GM23248 (cell line): ENCODE results near the gene COL28A1. TPM values are rescaled to one million over a fixed set of nuclear protein-coding genes. Genes with fewer than 3 reads are reported as not detected.
A peak's percentile ranks its signal among the peaks of the same experiment; 100 is the strongest.

Source experiments
- DNase-seq: peaks from one replicate; pipeline ENCODE4 v3.0.0-alpha.2; 2015
- H2AFZ ChIP-seq: fragments of 200-600 bp; sonication (generic); 2 replicates; pipeline ENCODE4 v1.6.1; 2016; ENCODE audit warnings: antibody characterized with exemption
- H3F3A ChIP-seq: fragments of 200-600 bp; sonication (generic); 2 replicates; pipeline ENCODE4 v1.6.1; 2016; ENCODE audit warnings: mild to moderate bottlenecking, antibody characterized with exemption, mixed run types; ENCODE audit not compliant: insufficient read depth
- H3K27ac ChIP-seq: fragments of 200-600 bp; sonication (generic); 2 replicates; pipeline ENCODE4 v1.5.1; 2016; ENCODE audit warnings: mild to moderate bottlenecking
- H3K27me3 ChIP-seq: fragments of 200-600 bp; sonication (generic); replicated peaks from 2 replicates; pipeline ENCODE4 v1.6.1; 2016; ENCODE audit warnings: mild to moderate bottlenecking; ENCODE audit not compliant: insufficient read depth
- H3K36me3 ChIP-seq: fragments of 200-600 bp; sonication (generic); 2 replicates; pipeline ENCODE4 v1.6.1; 2016; ENCODE audit warnings: low read depth, mild to moderate bottlenecking
- H3K4me1 ChIP-seq: fragments of 200-600 bp; sonication (generic); 2 replicates; pipeline ENCODE4 v1.6.1; 2016; ENCODE audit warnings: mild to moderate bottlenecking; ENCODE audit not compliant: insufficient read depth
- H3K4me2 ChIP-seq: fragments of 200-600 bp; sonication (generic); one replicate; pipeline ENCODE4 v1.6.1; 2016; ENCODE audit warnings: mild to moderate bottlenecking; ENCODE audit not compliant: unreplicated experiment
- H3K4me3 ChIP-seq: fragments of 200-600 bp; sonication (generic); 2 replicates; pipeline ENCODE4 v1.5.1; 2016; ENCODE audit warnings: mild to moderate bottlenecking
- H3K79me2 ChIP-seq: fragments of 200-600 bp; sonication (generic); 2 replicates; pipeline ENCODE4 v1.6.1; 2016; ENCODE audit warnings: mild to moderate bottlenecking; ENCODE audit not compliant: insufficient read depth
- H3K9ac ChIP-seq: fragments of 200-600 bp; sonication (generic); 2 replicates; pipeline ENCODE4 v1.6.1; 2016; ENCODE audit warnings: mild to moderate bottlenecking
- H3K9me2 ChIP-seq: fragments of 200-600 bp; sonication (generic); 2 replicates; pipeline ENCODE4 v1.6.1; 2016; ENCODE audit warnings: mixed run types, mild to moderate bottlenecking, moderate library complexity; ENCODE audit not compliant: insufficient read depth
- H3K9me3 ChIP-seq: fragments of 200-600 bp; sonication (generic); one replicate; pipeline ENCODE4 v1.6.1; 2017; ENCODE audit warnings: low read depth
- H4K20me1 ChIP-seq: fragments of 200-600 bp; sonication (generic); 2 replicates; pipeline ENCODE4 v1.6.0; 2016; ENCODE audit not compliant: insufficient read depth
- EZH2 ChIP-seq: fragments of 200-600 bp; sonication (generic); IDR thresholded peaks from 2 replicates; pipeline ENCODE4 v1.6.1; 2018; ENCODE audit warnings: antibody characterized with exemption, mild to moderate bottlenecking; ENCODE audit not compliant: insufficient read depth, poor library complexity, severe bottlenecking
- EZH2phosphoT487 ChIP-seq: fragments of 200-600 bp; sonication (generic); IDR thresholded peaks from 2 replicates; pipeline ENCODE4 v1.6.1; 2018; ENCODE audit warnings: antibody characterized with exemption, moderate library complexity, mild to moderate bottlenecking, low read depth; ENCODE audit not compliant: insufficient read depth
- WGBS, 2 experiments: methylation state at CpG; one replicate each; pipeline ENCODE4 v1.1.6; 2015 to 2017; ENCODE audit warnings: low lambda C conversion rate in 2 of 2, low coverage in 1 of 2; ENCODE audit errors: missing lambda C conversion rate in 2 of 2; 5-methylcytosine and 5-hydroxymethylcytosine counted together
- in situ Hi-C: fragments of 300-500 bp; cut with MboI; formaldehyde crosslinking; loops from 2 replicates; pipeline ENCODE4 v1.15.0; 2020
- polyA plus RNA-seq: library from polyadenylated mRNA; unstranded; fragments of >200 nt; fragmentation: Nextera tagmentation; extraction: Ambion mirVana; gene quantifications from 2 replicates; pipeline ENCODE4 v1.2.1, GENCODE V29; 2016
- total RNA-seq: library from RNA; depleted of rRNA; stranded (reverse); fragments of >200 nt; shearing (Covaris generic); gene quantifications from 2 replicates; pipeline ENCODE4 v1.2.3, GENCODE V29; 2014

COL28A1 gene
- total and polyA plus RNA-seq, 2 experiments from 2014 or later, result not detected

- Histone ChIP-seq H3K79me2 (no peaks in the 10 kb centered on the region), H4K20me1 (no peaks in the 10 kb centered on the region), H3K27me3 (no peaks in the 10 kb centered on the region), H2AFZ (no peak overlapping the region), H3F3A (peaks cover 14% of the 10 kb centered on the region), H3K9ac (no peak overlapping the region), H3K9me2 (no peaks in the 10 kb centered on the region), H3K4me2 (no peak overlapping the region), H3K9me3 (no peaks in the 10 kb centered on the region), H3K4me1 (peaks cover 34% of the 10 kb centered on the region), H3K36me3 (no peaks in the 10 kb centered on the region), H3K4me3 (no peak overlapping the region), H3K27ac (no peak overlapping the region)
- in situ Hi-C loops, result no loop called here
- no peak for DNase-seq
- TF ChIP-seq EZH2phosphoT487, result no peak
- TF ChIP-seq EZH2, result no peak
- 0% methylated on average over 1 of the region's 1 CpG for WGBS, 2 experiments
Measured at GRCh38 chr7:7495171-7495570, 40.5 kb downstream of the COL28A1 start.

GRCh38 chr7:7491044-7491443 is 44.6 kb downstream of the COL28A1 start:
- Histone ChIP-seq H3K27ac (peak overlapping the region; percentile 66), H2AFZ (0 out of 2 replicates have a peak overlapping the region, but pooled peaks have one; percentile 2)

GRCh38 chr7:7490003-7490402 is 45.7 kb downstream of the COL28A1 start:
- H3K4me1 ChIP-seq, result peaks cover 45% of the 10 kb centered on the region
- no peak overlapping the region for H3K27ac ChIP-seq
- H3F3A ChIP-seq, result peaks cover 19% of the 10 kb centered on the region
- H3K27me3 ChIP-seq, result no peaks in the 10 kb centered on the region
- WGBS, 2 experiments, result 46 to 57% methylated on average over 2 of the region's 2 CpGs
- H3K9me2 ChIP-seq, result no peaks in the 10 kb centered on the region
- no peaks in the 10 kb centered on the region for H3K79me2 ChIP-seq
- H4K20me1 ChIP-seq, result no peaks in the 10 kb centered on the region
- in situ Hi-C loops, result no loop called here
- no peak for DNase-seq
- no peaks in the 10 kb centered on the region for H3K9me3 ChIP-seq
- 0 out of 2 replicates have a peak overlapping the region, but pooled peaks have one; percentile 6 for H2AFZ ChIP-seq
- TF ChIP-seq EZH2 (no peak), EZH2phosphoT487 (no peak)
- H3K4me3 ChIP-seq, result no peak overlapping the region
- H3K4me2 ChIP-seq, result no peak overlapping the region
- H3K36me3 ChIP-seq, result no peaks in the 10 kb centered on the region
- H3K9ac ChIP-seq, result no peak overlapping the region

More at GRCh38 chr7:7491044-7491443, 44.6 kb downstream of the COL28A1 start:
- Histone ChIP-seq H3K4me2 (no peak overlapping the region), H3F3A (peaks cover 19% of the 10 kb centered on the region), H3K4me1 (peaks cover 45% of the 10 kb centered on the region), H3K27me3 (no peaks in the 10 kb centered on the region), H3K4me3 (no peak overlapping the region), H3K9me2 (no peaks in the 10 kb centered on the region), H3K36me3 (no peaks in the 10 kb centered on the region), H4K20me1 (no peaks in the 10 kb centered on the region), H3K9me3 (no peaks in the 10 kb centered on the region), H3K9ac (no peak overlapping the region), H3K79me2 (no peaks in the 10 kb centered on the region)
- no peak for TF ChIP-seq EZH2
- in situ Hi-C loops, result no loop called here
- WGBS, 2 experiments, result 67 to 68% methylated on average over 3 of the region's 3 CpGs
- peak; percentile 30 for DNase-seq

- Histone ChIP-seq H3K79me2 (no peaks in the 10 kb centered on the region), H4K20me1 (no peaks in the 10 kb centered on the region), H3K4me3 (no peak overlapping the region), H3K27me3 (no peaks in the 10 kb centered on the region), H3K27ac (no peak overlapping the region), H3K4me1 (peaks cover 45% of the 10 kb centered on the region), H3K9me2 (no peaks in the 10 kb centered on the region), H3K36me3 (no peaks in the 10 kb centered on the region), H3K9ac (no peak overlapping the region), H3K9me3 (no peaks in the 10 kb centered on the region), H3F3A (peaks cover 19% of the 10 kb centered on the region), H2AFZ (0 out of 2 replicates have a peak overlapping the region, but pooled peaks have one; percentile 6), H3K4me2 (no peak overlapping the region)
- DNase-seq, result peak; percentile 55
- TF ChIP-seq EZH2 (no peak), EZH2phosphoT487 (no peak)
- WGBS, 2 experiments, result 53 to 57% methylated on average over 2 of the region's 2 CpGs
- in situ Hi-C loops, result no loop called here
Measured at GRCh38 chr7:7489546-7489945, 46.1 kb downstream of the COL28A1 start.

GRCh38 chr7:7486362-7486761 is 49.3 kb downstream of the COL28A1 start:
- no peaks in the 10 kb centered on the region for H3K36me3 ChIP-seq
- H3K27me3 ChIP-seq, result no peaks in the 10 kb centered on the region
- H3K9me3 ChIP-seq, result no peaks in the 10 kb centered on the region
- H3K4me2 ChIP-seq, result no peak overlapping the region
- 89 to 90% methylated on average over 3 of the region's 3 CpGs for WGBS, 2 experiments
- in situ Hi-C loops, result no loop called here
- H3K4me3 ChIP-seq, result no peak overlapping the region
- H3K9ac ChIP-seq, result no peak overlapping the region
- no peak overlapping the region for H2AFZ ChIP-seq
- TF ChIP-seq EZH2phosphoT487, result no peak
- no peak for TF ChIP-seq EZH2
- H3K4me1 ChIP-seq, result peaks cover 23% of the 10 kb centered on the region
- no peaks in the 10 kb centered on the region for H3K9me2 ChIP-seq
- peaks cover 10% of the 10 kb centered on the region for H3F3A ChIP-seq
- DNase-seq, result no peak
- no peaks in the 10 kb centered on the region for H4K20me1 ChIP-seq
- H3K79me2 ChIP-seq, result no peaks in the 10 kb centered on the region
- no peak overlapping the region for H3K27ac ChIP-seq
